Activated CD4-positive, alpha-beta memory T cell treated with anti-CD3 and anti-CD28 coated beads, Interleukin-2, amount 10 ng/mL, durations not matched to agents 7 days and 5 days (primary cell): Measurements from ENCODE around the gene CDHR2. TPM values are rescaled to one million over a fixed set of nuclear protein-coding genes. Genes with fewer than 3 reads are reported as not detected.

Experiments used
- CTCF ChIA-PET: fragments of 350-600 bp; sonication (Branson Sonifier 250); formaldehyde crosslinking; loops from one replicate; lab custom pipeline; 2021; ENCODE audit warnings: antibody characterized with exemption, inconsistent platforms; lab: Charles Lee
- POLR2A ChIA-PET: fragments of 350-600 bp; sonication (Branson Sonifier 250); formaldehyde crosslinking; loops from one replicate; lab custom pipeline; 2021; ENCODE audit warnings: antibody characterized with exemption; lab: Charles Lee
- DNase-seq: peaks from one replicate; pipeline ENCODE4 v3.0.0-alpha.2; 2020
- H3K27ac Mint-ChIP-seq: one replicate; pipeline ENCODE4 v1.8.0; 2021; ENCODE audit warnings: mild to moderate bottlenecking, mixed read lengths
- H3K27me3 Mint-ChIP-seq: one replicate; pipeline ENCODE4 v1.8.0; 2021; ENCODE audit warnings: mixed read lengths
- H3K36me3 Mint-ChIP-seq: one replicate; pipeline ENCODE4 v1.8.0; 2021; ENCODE audit warnings: low read depth, mixed read lengths
- H3K4me1 Mint-ChIP-seq: one replicate; pipeline ENCODE4 v1.8.0; 2021; ENCODE audit warnings: mixed read lengths
- H3K4me3 Mint-ChIP-seq: one replicate; pipeline ENCODE4 v1.8.0; 2021; ENCODE audit warnings: mild to moderate bottlenecking, mixed read lengths
- H3K9me3 Mint-ChIP-seq: one replicate; pipeline ENCODE4 v1.8.0; 2021; ENCODE audit warnings: mixed read lengths
- total RNA-seq, 2 experiments: library from RNA; stranded (reverse); gene quantifications; one replicate each; pipeline ENCODE4 v1.2.3, GENCODE V29; 2021

CDHR2 gene, protein sequence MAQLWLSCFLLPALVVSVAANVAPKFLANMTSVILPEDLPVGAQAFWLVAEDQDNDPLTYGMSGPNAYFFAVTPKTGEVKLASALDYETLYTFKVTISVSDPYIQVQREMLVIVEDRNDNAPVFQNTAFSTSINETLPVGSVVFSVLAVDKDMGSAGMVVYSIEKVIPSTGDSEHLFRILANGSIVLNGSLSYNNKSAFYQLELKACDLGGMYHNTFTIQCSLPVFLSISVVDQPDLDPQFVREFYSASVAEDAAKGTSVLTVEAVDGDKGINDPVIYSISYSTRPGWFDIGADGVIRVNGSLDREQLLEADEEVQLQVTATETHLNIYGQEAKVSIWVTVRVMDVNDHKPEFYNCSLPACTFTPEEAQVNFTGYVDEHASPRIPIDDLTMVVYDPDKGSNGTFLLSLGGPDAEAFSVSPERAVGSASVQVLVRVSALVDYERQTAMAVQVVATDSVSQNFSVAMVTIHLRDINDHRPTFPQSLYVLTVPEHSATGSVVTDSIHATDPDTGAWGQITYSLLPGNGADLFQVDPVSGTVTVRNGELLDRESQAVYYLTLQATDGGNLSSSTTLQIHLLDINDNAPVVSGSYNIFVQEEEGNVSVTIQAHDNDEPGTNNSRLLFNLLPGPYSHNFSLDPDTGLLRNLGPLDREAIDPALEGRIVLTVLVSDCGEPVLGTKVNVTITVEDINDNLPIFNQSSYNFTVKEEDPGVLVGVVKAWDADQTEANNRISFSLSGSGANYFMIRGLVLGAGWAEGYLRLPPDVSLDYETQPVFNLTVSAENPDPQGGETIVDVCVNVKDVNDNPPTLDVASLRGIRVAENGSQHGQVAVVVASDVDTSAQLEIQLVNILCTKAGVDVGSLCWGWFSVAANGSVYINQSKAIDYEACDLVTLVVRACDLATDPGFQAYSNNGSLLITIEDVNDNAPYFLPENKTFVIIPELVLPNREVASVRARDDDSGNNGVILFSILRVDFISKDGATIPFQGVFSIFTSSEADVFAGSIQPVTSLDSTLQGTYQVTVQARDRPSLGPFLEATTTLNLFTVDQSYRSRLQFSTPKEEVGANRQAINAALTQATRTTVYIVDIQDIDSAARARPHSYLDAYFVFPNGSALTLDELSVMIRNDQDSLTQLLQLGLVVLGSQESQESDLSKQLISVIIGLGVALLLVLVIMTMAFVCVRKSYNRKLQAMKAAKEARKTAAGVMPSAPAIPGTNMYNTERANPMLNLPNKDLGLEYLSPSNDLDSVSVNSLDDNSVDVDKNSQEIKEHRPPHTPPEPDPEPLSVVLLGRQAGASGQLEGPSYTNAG (N-terminal part only)
- total RNA-seq: 1 to 10 TPM; 1.6 to 2.3 TPM

DNA sequence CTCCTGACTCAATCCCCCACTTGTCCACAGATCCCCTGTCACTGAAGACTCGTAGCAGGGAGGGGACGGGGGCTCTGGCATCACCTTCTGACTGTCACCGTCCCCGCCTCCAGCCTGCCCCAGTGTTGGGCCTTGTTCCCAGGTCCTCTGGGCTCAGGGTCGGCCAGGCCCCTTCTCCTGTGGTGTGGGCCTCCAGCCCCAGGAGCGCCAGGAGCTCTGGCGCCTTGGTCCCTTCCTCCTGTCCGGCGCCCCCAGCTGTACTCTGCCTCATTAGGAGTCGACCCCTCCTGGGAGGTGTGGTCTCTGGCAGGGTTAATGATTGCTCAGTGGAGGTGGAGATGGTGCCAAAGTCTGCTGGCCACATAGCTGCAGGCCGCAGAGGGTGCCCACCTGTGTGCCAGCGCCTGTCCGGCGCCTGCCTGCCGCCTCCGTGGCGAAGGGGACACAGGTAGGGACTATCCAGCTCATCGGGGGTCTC lies at the start of gene CDHR2:
CDHR2 (plus strand) TSS at position 376 of the 478 bp plus-strand sequence. CDS start 16,011 bp downstream, outside the sequence.
- ChIA-PET CTCF (no interaction called here), POLR2A (interaction anchor here (1.2 to 2.1 kb wide), 2 partner anchors 10 to 15 kb away, joined by 3 to 8 read pairs; no protein-coding TSS in a partner anchor)
- Mint-ChIP-seq H3K27ac (no peak within 1 kb of the TSS), H3K27me3 (no peaks in the 10 kb centered on the region), H3K36me3 (peaks cover 8% of the 10 kb centered on the region), H3K9me3 (no peaks in the 10 kb centered on the region), H3K4me3 (no peak within 1 kb of the TSS), H3K4me1 (peaks cover 50% of the 10 kb centered on the region)
- no peak for DNase-seq

DNA sequence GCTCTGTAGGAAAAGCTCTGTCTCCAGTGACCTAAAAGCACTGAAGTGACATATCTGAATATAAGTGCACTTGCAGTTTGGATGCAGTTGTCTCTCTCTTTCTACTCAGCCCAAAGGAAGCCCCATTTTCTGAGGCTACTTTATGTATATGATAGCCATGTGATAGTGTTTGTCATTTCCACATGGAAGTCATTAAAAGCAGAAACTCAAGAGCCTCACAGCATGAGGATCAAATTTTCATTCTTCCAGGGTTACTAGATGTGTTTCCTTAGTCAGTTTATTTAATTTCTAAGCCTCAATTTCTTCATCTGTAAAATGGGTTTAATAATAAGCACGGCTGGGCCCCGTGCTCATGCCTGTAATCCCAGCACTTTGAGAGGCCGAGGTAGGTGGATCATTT lies 48.6 kb upstream of the CDHR2 start:
- Mint-ChIP-seq H3K4me3 (no peak overlapping the region), H3K9me3 (no peaks in the 10 kb centered on the region), H3K4me1 (peaks cover 7% of the 10 kb centered on the region), H3K27me3 (no peaks in the 10 kb centered on the region), H3K36me3 (peaks cover 67% of the 10 kb centered on the region), H3K27ac (no peak overlapping the region)
- no peak for DNase-seq
- ChIA-PET POLR2A (interaction anchor here (0.7 kb wide), 1 partner anchor 68 kb away, joined by 3 read pairs; no protein-coding TSS in a partner anchor), CTCF (interaction anchor here (1.0 to 1.6 kb wide), 2 partner anchors 52 to 53 kb away, joined by 5 to 6 read pairs; partner anchors contain the start of gene FAF2)

DNA sequence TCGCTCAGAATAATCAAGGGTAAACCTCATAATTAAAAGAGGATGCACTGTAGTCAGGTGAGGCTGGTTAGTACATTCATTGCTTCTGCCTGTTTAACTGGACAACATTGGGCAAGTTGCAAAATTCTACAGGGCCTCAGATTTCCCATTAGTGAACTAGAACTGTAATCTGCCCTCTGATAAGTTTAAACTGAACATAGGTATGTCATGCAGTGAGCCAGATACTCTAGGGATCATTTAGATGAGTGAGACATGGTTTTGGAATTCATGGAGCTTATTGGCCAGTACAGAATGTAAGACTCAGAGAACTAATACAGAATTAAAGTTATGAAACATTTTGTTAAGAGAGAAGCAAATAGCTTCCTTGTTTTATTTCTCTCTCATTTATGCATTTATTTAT lies 47.8 kb upstream of the CDHR2 start:
- no peaks in the 10 kb centered on the region for H3K27me3 Mint-ChIP-seq
- no peak overlapping the region for H3K27ac Mint-ChIP-seq
- DNase-seq: no peak
- ChIA-PET POLR2A (no interaction called here), CTCF (interaction anchor here (1.6 kb wide), 2 partner anchors 54 to 72 kb away, joined by 3 to 6 read pairs; partner anchors contain the start of gene FAF2)
- H3K4me1 Mint-ChIP-seq: peaks cover 7% of the 10 kb centered on the region
- no peaks in the 10 kb centered on the region for H3K9me3 Mint-ChIP-seq
- peaks cover 65% of the 10 kb centered on the region for H3K36me3 Mint-ChIP-seq
- H3K4me3 Mint-ChIP-seq: no peak overlapping the region

DNA sequence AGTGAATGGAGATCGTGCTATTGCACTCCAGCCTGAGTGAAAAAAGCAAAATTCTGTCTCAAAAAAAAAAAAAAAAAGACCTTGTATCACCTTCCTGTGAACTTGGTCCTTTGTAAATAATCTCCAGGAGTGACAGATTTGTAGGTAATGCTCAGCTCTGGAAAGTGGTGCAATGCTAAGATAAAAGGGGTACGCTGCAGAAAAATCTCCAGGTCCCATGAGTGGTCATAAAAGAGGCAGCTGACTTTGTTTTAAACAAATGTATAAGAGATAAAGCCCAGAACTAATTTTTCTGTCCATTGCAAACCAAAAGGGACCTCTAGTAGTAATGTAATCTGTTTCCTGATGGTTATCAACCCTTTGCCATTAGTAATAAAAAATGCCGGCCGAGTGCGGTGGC lies 45.6 kb upstream of the CDHR2 start:
- POLR2A ChIA-PET: no interaction called here
- DNase-seq: no peak
- Mint-ChIP-seq H3K36me3 (peaks cover 71% of the 10 kb centered on the region), H3K27ac (no peak overlapping the region), H3K4me1 (no peaks in the 10 kb centered on the region), H3K27me3 (no peaks in the 10 kb centered on the region), H3K9me3 (no peaks in the 10 kb centered on the region), H3K4me3 (no peak overlapping the region)
- CTCF ChIA-PET: interaction anchor here (1.0 kb wide), 1 partner anchor 70 kb away, joined by 4 read pairs; no protein-coding TSS in a partner anchor

DNA sequence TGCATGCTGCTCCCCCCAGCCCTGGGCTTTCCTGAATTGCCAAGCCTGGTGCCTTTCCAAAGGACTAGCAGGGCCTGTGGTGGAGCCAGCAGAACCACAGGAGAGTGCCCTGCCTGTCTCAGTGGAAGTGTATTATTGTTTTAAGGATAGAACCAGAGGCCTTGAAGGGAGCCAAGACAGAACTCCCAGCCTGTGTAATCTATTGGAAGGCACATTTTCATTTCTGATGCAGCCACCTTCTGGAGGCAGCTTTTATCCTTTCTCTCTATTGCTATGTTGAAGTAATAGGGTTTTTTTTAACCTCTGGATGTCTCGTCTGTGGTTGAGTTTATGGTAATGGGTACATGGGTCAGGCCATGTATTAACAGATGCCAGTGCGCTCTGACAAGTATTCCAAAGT lies 41.2 kb upstream of the CDHR2 start:
- no peak for DNase-seq
- no peaks in the 10 kb centered on the region for H3K9me3 Mint-ChIP-seq
- CTCF ChIA-PET: no interaction called here
- no peak overlapping the region for H3K27ac Mint-ChIP-seq
- peaks cover 56% of the 10 kb centered on the region for H3K36me3 Mint-ChIP-seq
- POLR2A ChIA-PET: interaction anchor here (1.4 to 1.5 kb wide), 2 partner anchors 22 to 28 kb away, joined by 4 read pairs; no protein-coding TSS in a partner anchor
- H3K4me1 Mint-ChIP-seq: peaks cover 4% of the 10 kb centered on the region
- no peak overlapping the region for H3K4me3 Mint-ChIP-seq
- no peaks in the 10 kb centered on the region for H3K27me3 Mint-ChIP-seq

DNA sequence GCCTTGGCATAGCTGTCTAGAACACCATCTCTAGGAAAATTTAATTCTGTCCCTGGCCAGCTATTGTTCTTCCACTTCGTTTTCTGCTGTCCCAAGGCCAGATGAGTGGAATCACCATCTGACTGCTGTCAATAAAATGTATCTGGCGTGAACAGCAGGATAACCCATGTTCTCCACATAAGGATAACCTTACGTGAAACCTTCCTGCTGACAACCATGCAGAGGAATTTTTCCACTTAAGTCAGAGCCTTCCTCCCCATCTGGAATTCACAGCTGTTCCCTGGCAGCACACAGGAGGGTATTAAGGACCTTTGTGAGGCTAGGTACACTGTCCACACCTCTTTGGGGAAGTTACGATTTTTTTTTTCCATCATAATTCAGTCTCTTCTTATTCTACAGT lies 40.5 kb upstream of the CDHR2 start:
- Mint-ChIP-seq H3K27me3 (no peaks in the 10 kb centered on the region), H3K36me3 (peaks cover 50% of the 10 kb centered on the region), H3K4me1 (peaks cover 5% of the 10 kb centered on the region), H3K27ac (no peak overlapping the region), H3K9me3 (no peaks in the 10 kb centered on the region), H3K4me3 (no peak overlapping the region)
- POLR2A ChIA-PET: interaction anchor here (1.4 to 1.9 kb wide), 2 partner anchors 21 to 25 kb away, joined by 4 read pairs; no protein-coding TSS in a partner anchor
- no peak for DNase-seq
- CTCF ChIA-PET: no interaction called here

DNA sequence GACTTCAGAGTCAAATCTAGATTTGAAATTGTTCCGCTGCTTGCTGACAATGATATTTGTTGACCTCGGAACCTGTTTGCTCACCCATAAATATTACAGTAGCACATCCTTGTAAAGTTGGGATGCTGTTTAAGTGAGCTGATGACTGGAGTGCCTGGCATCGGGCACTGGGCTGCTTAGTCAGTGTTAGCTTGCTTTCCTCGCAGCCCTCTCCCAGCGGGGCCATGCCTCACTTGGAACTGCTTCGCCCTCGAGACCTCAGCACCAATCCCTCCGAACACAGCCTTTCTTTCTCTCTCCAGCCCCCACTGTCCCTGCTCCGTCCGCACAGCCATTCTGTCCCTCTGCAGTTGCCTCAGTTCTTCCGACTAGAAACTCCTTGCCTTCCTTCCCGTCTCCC lies 35.4 kb upstream of the CDHR2 start:
- POLR2A ChIA-PET: no interaction called here
- Mint-ChIP-seq H3K27me3 (no peaks in the 10 kb centered on the region), H3K9me3 (no peaks in the 10 kb centered on the region), H3K27ac (no peak overlapping the region), H3K4me3 (no peak overlapping the region), H3K36me3 (peaks cover 12% of the 10 kb centered on the region), H3K4me1 (peaks cover 15% of the 10 kb centered on the region)
- no peak for DNase-seq
- CTCF ChIA-PET: no interaction called here

DNA sequence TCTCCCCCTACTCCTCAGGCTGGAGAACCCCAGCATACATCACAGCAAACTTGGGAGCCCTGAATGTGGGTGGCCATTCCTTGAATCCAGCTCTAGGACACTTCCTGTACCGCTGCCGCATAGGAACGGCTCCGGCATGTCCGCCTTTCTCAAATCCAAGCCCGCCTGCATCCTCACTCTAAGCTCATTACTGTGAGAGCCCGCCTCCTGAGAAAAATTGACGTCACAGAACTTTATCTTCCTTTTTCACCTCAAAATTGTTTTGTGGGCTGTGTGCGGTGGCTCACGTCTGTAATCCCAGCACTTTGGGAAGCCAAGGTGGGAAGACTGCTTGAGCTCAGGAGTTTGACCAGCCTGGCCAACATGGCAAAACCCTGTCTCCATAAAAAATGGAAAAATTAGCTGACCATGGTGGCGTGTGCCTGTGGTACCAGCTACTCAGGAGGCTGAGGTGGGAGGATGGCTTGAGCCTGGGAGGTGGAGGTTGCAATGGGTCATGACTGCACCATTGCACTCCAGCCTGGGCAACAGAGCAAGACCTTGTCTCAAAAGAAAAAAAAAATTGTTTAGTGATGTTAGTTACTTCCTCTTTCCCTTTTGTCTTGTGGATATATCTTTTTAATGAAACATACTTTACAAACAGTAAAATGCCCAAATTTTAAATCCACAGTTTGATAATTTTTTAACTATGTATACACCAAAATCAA lies 34.7 kb upstream of the CDHR2 start:
- Mint-ChIP-seq H3K36me3 (peaks cover 6% of the 10 kb centered on the region), H3K9me3 (no peaks in the 10 kb centered on the region), H3K27me3 (no peaks in the 10 kb centered on the region), H3K4me1 (peaks cover 15% of the 10 kb centered on the region), H3K27ac (no peak overlapping the region), H3K4me3 (no peak overlapping the region)
- no peak for DNase-seq
- CTCF ChIA-PET: no interaction called here
- POLR2A ChIA-PET: no interaction called here

DNA sequence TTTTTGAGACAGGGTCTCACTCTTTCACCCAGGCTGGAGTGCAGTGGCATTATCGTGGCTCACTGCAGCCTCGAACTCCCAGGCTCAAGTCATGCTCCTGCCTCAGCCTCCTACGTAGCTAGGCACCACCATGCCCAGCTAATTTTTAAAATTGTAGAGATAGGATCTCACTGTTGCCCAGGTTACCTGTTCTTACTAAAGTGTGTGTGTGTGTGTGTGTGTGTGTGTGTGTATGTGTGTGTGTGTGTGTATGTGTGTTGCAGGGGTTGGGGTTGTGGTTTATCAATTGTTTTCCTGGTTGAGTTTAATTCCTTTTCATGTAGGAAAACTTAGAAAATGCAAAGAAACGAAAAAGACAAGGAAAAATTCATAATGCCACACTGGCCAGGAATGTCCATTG lies 33.7 kb upstream of the CDHR2 start:
- CTCF ChIA-PET: no interaction called here
- Mint-ChIP-seq H3K4me3 (no peak overlapping the region), H3K36me3 (no peaks in the 10 kb centered on the region), H3K27me3 (no peaks in the 10 kb centered on the region), H3K9me3 (no peaks in the 10 kb centered on the region), H3K4me1 (peaks cover 15% of the 10 kb centered on the region), H3K27ac (no peak overlapping the region)
- DNase-seq: no peak
- POLR2A ChIA-PET: no interaction called here

DNA sequence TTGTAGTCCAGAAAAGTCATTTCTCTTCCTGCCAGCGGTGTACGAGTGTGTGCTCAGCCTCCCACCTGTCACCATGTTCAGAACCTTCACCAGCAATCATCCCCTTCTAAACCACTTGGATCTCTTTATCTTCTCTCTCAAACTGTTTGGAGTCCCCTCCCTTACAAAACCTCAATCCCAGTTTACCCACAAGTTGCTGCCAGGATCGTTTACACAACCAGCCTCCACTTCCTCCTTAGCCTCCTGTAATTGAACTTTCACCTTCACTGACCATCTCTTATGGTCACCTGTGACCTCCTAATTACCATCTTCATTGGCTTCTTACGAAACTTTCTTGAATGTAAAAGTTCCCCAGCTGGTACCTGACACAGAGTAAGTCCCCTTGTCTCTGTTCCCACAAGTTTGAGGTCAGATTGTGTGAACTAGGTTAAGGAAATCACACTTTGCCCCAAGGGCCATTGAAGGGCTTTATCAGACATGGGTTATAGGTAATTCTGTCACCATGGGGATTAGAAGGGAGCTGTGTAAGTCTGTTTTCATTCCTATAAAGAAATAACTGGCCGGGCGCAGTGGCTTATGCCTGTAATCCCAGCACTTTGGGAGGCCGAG lies 32.0 kb upstream of the CDHR2 start:
- no peaks in the 10 kb centered on the region for H3K9me3 Mint-ChIP-seq
- no peaks in the 10 kb centered on the region for H3K27me3 Mint-ChIP-seq
- no peak overlapping the region for H3K27ac Mint-ChIP-seq
- CTCF ChIA-PET: interaction anchor here (0.8 kb wide), 1 partner anchor 101 kb away, joined by 3 read pairs; the partner anchor contains the start of gene CLTB
- POLR2A ChIA-PET: interaction anchor here (0.8 to 1.0 kb wide), 2 partner anchors 21 to 56 kb away, joined by 3 read pairs; no protein-coding TSS in a partner anchor
- H3K36me3 Mint-ChIP-seq: no peaks in the 10 kb centered on the region
- H3K4me1 Mint-ChIP-seq: peaks cover 13% of the 10 kb centered on the region
- no peak for DNase-seq
- H3K4me3 Mint-ChIP-seq: no peak overlapping the region
